22Rv1 (cell line): ENCODE data around the gene OR10V1.
"Not testable (repeated sequence)": the region's sequence is repeated elsewhere in the genome, so short reads cannot be mapped to it uniquely, and the experiment has no call there.

Experiments
- H3K27ac ChIP-seq: fragments of 450-650 bp; 2 replicates; pipeline ENCODE4 v1.5.1; 2017
- CTCF ChIP-seq: fragments of 450-650 bp; IDR thresholded peaks from 2 replicates; pipeline ENCODE4 v1.5.1; 2017; ENCODE audit warnings: mild to moderate bottlenecking
- ZFX ChIP-seq: fragments of 450-650 bp; IDR thresholded peaks from 2 replicates; pipeline ENCODE4 v1.6.1; 2017; ENCODE audit warnings: antibody characterized with exemption, borderline replicate concordance

Gene OR10V1

GRCh38 chr11:59710136-59710847 lies 3.4 kb downstream of the OR10V1 start:
- no peak overlapping the region for H3K27ac ChIP-seq
- TF ChIP-seq CTCF, result no peak

DNA sequence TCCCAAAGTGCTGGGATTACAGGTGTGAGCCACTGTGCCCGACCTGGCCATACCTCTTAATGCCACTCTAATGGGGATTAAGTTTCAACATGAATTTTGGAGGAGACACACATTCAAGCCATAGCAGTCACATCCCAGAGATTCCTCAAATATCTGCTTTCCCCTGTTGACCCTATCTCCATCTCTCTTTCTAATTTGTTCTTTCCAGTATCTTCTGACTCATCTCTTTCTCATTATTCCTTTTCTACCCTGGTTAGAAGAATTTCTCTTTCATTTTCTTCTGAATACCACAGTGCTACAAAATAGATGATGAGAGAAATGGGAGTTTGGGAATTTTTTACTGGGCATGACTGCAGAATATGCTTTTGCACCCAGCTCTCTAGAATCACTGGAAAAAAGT lies 5.1 kb downstream of the OR10V1 start:
- no peak overlapping the region for H3K27ac ChIP-seq
- TF ChIP-seq ZFX (no peak), CTCF (no peak)

DNA sequence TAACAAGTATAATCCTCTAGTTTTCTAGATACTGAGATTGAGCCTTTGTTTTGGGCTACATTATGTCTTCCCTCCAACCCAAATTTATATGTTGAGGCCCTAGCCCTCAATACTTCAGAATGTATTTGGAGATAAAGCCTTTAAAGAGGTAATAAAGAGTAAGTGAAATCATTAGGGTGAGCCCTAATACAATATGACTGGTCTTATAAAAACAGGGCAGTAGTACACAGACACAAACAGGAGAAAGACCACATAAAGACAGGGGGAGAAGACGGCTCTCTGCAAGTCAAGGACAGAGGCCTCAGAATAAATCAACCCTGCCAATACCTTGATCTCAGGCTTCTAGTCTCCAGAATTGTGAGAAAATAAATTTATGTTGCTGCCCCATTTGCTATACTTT lies 6.3 kb downstream of the OR10V1 start:
- TF ChIP-seq CTCF (no peak), ZFX (no peak)

DNA sequence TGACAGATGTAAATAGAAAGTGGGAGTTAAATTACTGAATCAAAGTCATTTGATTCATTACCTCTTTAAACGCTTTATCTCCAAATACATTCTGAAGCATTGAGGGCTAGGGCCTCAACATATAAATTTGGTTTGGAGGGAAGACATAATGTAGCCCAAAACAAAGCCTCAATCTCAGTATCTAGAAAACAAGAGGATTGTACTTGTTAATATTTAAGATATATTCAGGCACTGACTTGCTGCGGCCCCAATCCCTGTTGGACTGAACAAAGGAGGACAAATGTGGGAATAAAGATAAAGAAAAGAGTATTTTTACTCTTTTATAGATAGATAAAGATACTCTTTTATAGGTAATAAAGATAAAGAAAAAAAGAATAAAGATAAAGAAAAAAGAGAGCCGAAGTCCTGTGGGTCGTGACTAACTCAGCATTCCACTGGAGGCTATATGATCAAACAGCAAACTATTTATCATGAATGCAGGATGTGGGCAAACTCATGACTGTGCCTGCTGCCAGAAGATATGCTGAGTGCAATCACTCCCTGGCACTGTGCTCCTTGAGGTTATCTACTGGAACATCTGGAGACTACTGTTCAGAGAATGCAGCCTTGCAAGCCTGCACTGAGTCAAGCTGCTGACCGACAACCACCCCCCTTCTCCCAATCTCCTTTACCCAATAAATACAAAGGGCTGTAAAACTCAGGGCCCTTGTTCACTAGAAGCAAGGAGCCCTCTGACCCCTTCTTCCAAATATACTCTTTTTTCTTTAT lies 6.9 kb downstream of the OR10V1 start:
- no peak for TF ChIP-seq CTCF
- no peak for TF ChIP-seq ZFX
- H3K27ac ChIP-seq, result no peak overlapping the region

More for the DNA sequence above, 6.3 kb downstream of the OR10V1 start:
- no peak overlapping the region for H3K27ac ChIP-seq

DNA sequence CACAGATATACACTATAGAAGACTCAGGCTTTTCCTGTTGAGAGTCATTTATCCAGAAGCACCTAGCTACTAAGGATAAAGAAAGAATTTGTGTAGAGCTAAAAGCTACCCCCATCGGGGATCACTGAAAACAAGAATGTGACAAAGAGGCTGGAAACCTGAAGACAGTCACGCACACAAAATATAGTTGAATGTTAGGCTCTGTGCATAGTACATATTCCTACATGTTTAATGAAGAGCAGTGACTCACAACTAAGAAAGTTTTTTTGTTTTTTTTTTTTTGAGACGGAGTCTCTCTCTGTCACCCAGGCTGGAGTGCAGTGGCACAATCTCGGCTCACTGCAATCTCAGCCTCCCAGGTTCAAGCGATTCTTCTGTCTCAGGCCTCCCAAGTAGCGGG lies 8.4 kb downstream of the OR10V1 start:
- no peak overlapping the region for H3K27ac ChIP-seq
- TF ChIP-seq CTCF (no peak), ZFX (no peak)

- not testable (repeated sequence) for H3K27ac ChIP-seq
These were observed 10.1 kb downstream of the OR10V1 start for GRCh38 chr11:59703515-59703914.

GRCh38 chr11:59700157-59700556 lies 13.5 kb downstream of the OR10V1 start:
- not testable (repeated sequence) for H3K27ac ChIP-seq

- no peak overlapping the region for H3K27ac ChIP-seq
- TF ChIP-seq CTCF (no peak), ZFX (no peak)
These were observed 15.1 kb downstream of the OR10V1 start for GRCh38 chr11:59698506-59698905.
